HG02970 (cell line): ENCODE measurements around the gene USP6.
"Not testable (repeated sequence)": the region's sequence is repeated elsewhere in the genome, so short reads cannot be mapped to it uniquely, and the experiment has no call there.

ENCODE experiments used
- ATAC-seq: cut with Tn5 transposase; IDR thresholded peaks from one replicate; pipeline ENCODE4 v1.9.1; 2021; ENCODE audit warnings: mild to moderate bottlenecking, moderate library complexity, moderate number of reproducible peaks; ENCODE audit not compliant: unreplicated experiment, low FRiP score

Gene USP6

GRCh38 chr17:5134571-5134970, 18.7 kb downstream of the USP6 start:
- ATAC-seq = not testable (repeated sequence)

- not testable (repeated sequence) for ATAC-seq
These were observed 19.4 kb downstream of the USP6 start for GRCh38 chr17:5135131-5135712.

GRCh38 chr17:5135726-5136579, 20.1 kb downstream of the USP6 start:
- no peak for ATAC-seq

- not testable (repeated sequence) for ATAC-seq
These were observed 21.0 kb downstream of the USP6 start for GRCh38 chr17:5136580-5137412.

GRCh38 chr17:5137511-5138197, 21.8 kb downstream of the USP6 start:
- not testable (repeated sequence) for ATAC-seq

- not testable (repeated sequence) for ATAC-seq
These were observed 22.3 kb downstream of the USP6 start for GRCh38 chr17:5138198-5138544.

- no peak for ATAC-seq
These were observed 23.0 kb downstream of the USP6 start for GRCh38 chr17:5138616-5139457.

- no peak for ATAC-seq
These were observed 23.6 kb downstream of the USP6 start for GRCh38 chr17:5139458-5139732.

- not testable (repeated sequence) for ATAC-seq
These were observed 27.0 kb downstream of the USP6 start for GRCh38 chr17:5142877-5143276.

- not testable (repeated sequence) for ATAC-seq
These were observed 30.3 kb downstream of the USP6 start for GRCh38 chr17:5146122-5146521.

- not testable (repeated sequence) for ATAC-seq
These were observed 44.9 kb downstream of the USP6 start for GRCh38 chr17:5160702-5161101.

GRCh38 chr17:5161793-5162192, 46.0 kb downstream of the USP6 start:
- not testable (repeated sequence) for ATAC-seq

GRCh38 chr17:5164436-5164835, 48.6 kb downstream of the USP6 start:
- no peak for ATAC-seq

- not testable (repeated sequence) for ATAC-seq
These were observed 50.1 kb downstream of the USP6 start for GRCh38 chr17:5165791-5166564.

GRCh38 chr17:5175027-5175426, 59.2 kb downstream of the USP6 start:
- ATAC-seq = not testable (repeated sequence)

- no peak for ATAC-seq
These were observed 63.2 kb downstream of the USP6 start for GRCh38 chr17:5179003-5179402.

GRCh38 chr17:5181509-5182305, 65.9 kb downstream of the USP6 start:
- no peak for ATAC-seq
